ENCODE results near the gene C4BPA.

Gene C4BPA

DNA sequence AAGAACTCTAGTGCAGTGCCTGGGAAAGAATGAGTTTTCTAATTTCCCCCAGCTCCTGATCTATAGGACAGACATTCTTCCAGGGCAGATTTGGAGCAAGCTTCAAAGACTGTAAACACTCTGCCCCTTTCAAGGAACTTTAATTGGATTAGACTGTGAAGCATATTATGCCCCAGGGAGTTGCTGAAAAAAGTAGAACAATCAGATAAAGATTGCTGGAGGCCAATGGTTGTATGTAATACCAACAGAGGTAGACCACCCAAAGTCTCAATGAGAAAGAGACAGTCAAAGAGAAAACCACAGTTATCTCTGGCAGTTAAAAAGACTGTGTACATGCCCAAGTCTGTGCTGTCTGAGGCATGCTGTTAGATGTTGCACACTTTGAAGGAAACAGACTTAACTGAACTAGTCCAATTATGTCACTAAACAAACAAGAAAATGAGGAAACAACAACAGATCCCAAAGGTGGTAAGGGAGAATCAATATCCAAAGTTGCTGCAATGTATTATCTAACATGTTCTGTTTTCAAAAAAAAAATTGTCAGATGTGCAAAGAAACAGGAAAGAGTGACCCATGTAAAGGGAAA lies 24.4 kb downstream of the C4BPA start:
- DNase-seq = no peak

DNA sequence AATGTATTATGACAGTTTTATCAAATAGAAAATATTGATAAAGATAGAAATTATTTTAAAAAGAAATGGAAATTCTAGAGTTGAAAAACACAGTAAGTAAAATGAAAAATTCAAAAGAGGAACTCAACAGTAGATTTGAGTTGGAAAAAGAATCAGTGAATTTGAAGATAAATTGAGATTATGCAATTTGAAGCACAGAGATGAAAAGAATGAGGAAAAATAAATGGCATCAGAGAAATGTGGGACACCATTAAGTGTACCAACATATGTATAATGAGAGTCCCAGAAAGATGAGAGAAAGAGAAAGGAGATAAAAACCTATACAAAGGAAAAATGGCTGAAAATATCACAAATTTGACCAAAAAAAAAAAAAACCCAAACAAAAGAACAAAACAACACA lies 25.0 kb downstream of the C4BPA start:
- no peak for DNase-seq

DNA sequence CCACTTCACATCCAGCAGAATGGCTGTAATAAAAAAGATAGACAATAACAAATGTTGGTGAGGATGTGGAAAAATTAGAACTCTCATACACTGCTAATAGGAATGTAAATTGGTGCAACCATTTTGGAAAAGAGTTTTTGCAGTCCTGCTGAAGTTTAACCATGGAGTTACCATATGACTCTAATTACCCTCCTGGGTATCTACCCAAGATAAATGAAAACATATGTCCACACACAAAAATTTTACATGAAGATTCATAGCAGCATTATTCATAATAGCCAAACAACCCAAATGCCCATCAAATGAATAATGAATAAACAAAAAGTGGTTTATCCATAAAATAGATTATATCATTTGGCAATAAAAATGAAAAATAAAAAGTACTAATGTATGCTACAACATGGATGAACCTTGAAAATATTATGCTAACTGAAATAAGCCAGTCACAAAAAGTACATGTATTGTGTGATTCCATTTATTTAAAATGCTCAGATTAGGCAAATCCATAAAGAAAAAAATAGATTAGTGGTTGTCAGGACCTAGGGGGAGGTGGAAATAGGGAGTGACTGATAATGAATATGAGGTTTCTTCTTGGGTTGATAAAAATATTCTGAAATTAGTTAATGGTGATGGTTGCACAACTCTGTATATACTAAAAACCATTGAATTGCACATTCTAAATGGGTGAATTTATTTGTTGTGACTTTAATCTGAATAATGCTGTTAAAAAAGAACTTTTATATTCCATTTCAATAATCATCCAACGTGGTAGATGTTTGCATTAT lies 26.4 kb downstream of the C4BPA start:
- DNase-seq = no peak

DNA sequence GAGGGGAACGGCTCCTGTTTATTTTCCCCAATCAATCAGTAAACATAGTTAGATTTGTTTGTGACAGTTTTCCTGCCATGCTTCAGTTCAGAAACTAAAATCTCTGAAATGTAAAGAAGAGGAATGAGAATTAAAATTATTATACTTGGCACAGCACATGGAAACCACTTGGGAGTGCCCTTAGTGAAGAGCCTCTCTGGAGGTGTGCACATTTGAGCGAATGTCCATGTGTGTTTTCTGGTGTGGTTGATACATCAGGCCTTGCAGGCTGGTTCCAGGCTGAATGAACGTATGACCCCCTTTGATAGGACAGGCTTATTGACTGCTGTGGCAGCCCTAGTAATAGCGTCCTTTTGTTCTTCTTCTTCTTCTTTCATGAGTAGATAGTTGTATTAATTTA lies 27.1 kb downstream of the C4BPA start:
- DNase-seq = no peak

DNA sequence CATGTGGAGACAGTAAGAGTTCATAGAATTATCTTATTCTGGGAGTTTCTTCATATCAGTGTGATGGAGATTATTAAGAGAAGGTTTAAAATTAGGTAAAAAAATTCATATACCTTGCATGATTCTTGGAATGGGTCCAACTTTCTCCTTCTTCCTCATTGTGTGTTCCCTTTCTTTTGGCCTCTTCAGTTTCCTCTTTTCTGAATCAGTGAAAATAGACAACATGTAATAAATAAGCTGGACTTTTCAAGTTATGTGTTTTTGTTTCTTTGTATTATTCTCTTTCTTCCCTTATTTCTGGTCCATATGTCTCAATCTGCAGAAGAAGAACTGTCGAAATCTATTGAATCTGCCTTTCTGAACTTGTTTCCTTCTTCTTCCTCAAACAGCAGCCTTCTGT lies 30.5 kb downstream of the C4BPA start:
- no peak for DNase-seq

DNA sequence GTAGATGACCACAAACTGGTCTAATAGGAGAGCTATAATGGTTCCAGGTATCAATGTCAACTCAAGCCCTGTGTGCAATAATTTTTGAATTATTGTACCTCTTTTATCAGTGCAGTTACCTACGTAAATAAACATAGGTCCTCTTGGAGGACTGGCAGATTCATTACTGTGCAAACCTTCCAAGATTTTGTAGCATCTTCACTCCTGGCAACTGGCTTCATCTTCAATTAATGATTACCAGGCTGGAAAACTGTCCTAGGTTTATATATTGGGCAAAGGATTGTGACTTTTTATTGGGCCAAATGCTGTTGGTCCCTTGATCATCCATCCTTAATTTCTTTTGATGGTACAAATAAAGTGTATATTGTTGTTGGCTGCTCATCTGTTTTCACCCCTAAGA lies 35.6 kb downstream of the C4BPA start:
- DNase-seq = no peak

DNA sequence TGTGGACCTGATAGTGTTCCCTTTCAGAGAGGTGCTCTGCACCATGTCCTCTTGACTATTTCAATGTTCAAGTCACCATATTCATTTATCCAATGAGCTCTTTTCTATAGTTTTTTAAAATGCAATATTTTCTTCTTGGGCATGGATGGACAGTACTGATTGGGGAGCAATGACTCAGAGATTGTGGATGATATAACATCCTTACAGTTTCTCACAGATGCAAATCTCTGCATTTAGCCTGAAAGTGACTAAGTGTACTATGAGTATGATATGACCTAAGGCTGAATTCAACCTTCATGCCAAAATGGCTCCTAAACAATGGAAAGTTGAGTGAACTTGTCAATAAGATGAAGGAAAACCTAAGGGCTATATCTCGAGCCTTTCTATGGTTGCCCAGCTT lies 36.5 kb downstream of the C4BPA start:
- no peak for DNase-seq

DNA sequence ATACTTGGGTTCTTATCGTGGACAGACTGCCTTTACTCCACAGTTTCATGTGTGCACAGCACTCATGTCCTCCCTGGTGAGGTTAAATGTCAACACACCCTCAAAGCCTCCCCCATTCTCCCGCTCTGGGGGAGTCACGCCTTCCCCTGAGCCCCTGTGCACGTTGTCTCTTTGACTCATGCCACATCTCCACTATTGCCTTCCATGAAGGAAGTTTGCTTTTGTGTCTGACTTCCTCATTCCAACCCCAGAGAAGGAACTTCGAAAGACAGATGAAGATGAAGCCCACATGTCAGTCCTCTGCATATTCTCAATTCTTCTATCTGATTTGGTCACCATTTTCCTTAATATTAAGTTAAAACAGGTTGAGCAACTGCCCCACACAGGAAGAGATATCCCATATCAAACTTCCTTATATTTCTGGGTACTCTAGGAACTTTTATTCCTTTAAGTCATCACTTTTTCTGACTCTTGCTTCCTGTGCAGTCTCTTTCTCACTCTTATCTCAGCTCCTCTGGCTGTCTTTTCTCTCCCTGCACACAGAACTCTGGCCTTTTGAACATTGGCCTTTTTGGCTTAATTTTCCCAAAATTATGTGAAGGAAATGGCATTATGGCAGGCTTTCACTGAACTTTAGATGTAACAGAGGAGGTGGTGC lies 41.5 kb downstream of the C4BPA start:
- DNase-seq = no peak

DNA sequence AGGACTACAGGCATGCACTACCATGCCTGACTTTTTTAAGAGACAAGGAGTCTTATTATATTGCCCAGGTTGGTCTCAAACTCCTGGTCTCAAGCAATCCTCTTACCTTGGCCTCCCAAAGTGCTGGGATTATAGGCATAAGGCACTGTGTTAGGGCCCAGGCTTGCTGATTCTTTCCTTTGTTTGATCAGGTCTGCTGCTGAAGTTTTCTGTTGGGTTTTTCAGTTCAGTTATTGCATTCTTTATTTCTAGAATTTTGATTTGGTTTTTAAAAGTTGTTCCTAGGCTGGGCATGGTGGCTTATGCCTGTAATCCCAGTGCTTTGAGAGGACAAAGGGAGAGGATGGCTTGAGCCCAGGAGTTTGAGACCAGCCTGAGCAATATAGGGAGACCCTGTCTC lies 47.9 kb downstream of the C4BPA start:
- DNase-seq = no peak

DNA sequence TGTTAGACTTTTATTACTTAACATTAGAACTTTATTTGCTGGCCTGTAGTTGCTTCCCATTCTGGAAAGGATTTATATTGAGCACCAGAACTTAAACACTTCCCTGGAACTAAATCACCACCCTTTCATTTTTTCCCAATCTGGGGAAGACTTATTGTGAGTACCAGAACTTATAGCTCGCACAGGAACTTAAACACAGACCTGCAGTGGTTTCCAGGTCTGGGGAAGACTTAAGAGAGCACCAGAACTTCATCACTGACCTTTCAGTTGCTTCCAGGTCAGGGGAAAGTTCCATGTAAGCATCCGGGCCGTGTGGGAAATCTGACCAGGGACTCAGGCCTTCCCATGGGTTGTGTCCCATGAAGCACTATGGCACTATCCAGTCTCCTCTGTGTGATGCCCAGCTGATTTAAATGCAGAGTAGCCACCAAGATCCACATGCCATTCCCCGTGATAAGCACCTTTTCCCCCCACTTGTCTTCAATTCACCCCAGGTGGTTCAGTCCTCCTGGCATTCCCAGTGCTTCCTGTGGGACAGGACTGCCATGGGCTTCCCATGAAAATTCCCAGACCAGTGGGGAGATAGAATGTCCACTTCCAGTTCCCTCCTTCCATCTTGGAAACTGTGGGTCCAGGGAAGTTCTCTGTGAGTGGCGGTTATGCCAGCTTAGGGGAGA lies 48.9 kb downstream of the C4BPA start:
- no peak for DNase-seq

DNA sequence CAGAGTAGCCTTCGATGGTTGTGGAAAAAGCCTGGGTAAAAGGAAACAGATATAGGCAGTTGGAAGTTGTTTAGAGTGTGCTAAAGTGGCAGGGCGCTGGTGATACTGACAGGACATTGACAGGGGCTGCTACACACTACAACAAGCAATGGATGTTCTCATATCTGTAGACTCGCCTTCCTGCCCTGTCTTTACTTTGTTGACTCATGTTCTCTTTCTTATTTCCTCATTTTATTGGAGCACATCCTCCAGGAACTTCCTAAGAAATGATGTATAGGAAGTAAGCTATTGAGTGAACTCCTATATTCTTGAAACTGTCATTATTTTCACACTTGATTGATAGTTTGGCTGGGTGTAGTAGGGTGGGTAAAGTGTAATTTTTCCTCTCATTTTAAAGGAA lies 51.0 kb downstream of the C4BPA start:
- DNase-seq = no peak

DNA sequence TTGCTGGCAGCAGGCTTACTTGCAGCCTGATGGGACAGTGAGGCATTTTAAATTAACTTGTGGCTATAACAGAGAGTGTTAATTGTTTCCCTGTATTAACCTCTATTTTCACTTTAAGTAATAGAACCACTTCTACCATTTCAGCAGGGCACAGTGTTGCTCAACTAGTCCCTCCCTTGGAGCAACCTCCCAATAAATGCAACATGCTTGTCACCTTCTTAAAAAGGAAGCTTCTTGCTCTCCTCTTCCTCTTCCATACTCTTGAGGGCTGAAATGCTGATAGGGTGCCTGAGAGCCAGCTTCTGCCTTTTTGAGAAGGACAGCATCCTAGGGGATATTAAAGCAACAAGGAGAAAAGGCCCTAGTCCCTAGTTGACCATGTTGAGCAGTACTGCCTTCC lies 52.1 kb downstream of the C4BPA start:
- no peak for DNase-seq

DNA sequence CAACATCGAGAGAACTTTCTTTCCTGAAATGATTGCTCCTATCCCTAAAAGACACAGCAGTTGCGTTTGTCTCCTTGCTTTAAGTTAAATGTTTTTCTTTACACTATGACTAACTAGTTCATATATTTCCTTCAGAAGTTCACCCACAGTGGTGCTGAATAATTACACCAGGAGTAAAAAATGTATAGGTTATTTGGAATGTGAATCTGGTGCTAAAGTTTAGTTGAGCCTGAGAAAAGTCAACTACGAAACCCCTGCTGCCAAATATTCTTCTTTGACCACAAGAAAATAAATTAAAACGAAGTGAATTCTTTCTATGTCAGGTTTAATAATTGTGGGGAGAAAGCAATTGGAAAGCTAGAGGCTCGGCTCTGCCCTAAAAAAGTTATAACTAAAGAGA lies 52.8 kb downstream of the C4BPA start:
- DNase-seq = no peak

DNA sequence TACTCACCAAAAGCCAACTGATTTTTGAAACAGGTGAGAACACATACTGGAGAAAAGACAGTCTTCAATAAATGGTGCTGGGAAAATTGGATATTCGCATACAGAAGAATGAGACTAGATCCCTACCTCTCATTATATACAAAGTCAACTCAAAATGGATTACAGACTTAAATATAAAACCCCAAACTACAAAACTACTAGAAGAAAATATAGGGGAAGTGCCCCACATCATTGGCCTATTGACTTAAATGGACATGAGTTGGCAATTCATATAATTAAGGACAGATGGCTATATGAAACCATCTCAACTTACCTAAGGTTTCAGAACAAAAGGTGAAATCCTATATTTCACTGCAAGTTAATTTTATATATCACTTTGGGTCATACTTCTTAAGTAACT lies 60.1 kb downstream of the C4BPA start:
- DNase-seq = no peak

DNA sequence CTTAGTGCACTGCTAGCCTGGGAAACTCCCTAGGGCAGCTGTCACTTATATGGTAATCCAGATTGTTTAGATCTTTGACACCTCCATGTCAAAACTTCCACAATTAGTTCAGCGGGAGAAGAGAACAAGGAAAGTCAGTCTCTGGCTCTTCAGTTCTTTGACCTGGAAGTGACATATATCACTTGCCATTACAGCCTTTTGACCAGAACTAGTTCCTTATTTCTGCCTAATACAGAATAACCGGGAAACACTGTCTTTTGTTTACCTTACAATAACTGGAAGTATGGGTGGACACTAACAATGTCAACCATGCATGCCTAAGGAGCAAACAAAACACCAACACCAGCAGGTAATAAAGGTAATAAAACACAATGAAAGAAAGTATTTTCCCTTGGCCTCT lies 68.3 kb downstream of the C4BPA start:
- DNase-seq = no peak

DNA sequence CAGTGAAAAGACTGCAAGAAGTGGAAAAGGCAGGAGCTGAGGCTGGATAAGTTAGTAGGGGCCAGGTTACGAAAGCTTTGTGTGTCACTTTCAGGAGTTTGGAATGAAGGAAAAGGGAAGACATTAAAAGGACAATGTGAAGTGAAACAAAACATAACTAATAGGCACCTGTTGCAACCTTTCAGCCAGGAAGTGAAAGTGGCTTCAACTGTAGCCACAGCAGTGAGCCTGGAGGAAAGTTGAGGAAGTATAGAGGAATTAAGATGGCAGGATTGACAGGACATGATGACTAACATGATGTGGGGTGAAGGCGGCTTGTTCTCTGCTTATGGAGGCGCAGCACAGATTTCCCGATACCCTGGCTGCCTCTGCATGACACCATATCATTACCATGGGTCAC lies 68.9 kb downstream of the C4BPA start:
- no peak for DNase-seq

DNA sequence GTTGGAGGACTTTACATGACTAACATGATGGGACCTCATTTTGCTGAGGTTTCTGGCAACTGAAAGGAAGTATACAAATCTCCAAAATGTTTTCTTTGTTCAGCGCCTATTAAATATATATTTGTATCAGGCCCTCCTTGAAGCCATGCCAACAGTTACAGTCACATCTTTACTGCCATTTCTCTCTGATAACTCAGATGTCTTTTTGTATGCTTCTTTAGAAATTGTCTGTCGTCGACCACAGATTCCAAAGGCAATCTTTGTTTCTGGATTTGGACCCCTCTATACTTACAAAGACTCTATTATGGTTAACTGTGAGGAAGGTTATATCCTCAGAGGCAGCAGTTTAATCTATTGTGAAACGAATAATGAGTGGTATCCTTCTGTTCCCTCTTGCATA lies 69.4 kb downstream of the C4BPA start:
- DNase-seq = no peak

DNA sequence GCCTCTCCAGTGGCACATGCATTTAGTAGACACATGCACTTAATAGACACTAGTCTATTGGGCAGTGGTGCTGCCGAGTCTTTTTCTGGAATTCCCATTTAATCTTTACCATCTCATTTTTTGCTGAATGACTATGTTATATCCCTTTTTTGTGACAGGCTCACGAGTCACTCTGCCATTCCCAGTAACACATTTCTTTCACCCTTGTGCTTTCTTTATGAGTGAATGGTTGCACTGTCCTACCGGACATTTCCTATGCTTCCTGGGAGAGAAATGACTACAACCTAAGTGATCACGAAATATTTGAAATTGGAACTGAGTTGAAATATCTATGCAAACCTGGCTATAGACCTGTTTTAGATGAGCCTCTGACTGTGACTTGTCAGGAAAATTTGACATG lies 70.9 kb downstream of the C4BPA start:
- DNase-seq = no peak

DNA sequence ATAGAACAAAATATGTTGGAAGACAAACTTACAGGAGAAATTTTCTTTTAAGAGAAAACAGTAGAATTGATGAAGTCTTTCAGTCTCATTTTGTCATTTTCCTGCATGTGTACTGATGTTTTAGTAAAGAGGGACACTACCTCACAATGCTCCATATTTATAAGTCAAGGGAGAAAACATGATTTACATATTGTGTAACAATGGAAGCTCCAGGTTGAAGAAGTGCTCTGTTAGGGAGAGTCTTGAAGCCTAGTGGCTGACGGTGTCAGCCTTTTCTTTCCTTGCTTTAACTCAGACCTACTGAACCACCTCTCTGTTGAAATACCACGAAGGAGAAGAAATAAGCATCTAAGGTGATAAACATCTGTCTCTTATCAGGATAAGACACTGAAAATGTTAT lies 75.0 kb downstream of the C4BPA start:
- DNase-seq = no peak

DNA sequence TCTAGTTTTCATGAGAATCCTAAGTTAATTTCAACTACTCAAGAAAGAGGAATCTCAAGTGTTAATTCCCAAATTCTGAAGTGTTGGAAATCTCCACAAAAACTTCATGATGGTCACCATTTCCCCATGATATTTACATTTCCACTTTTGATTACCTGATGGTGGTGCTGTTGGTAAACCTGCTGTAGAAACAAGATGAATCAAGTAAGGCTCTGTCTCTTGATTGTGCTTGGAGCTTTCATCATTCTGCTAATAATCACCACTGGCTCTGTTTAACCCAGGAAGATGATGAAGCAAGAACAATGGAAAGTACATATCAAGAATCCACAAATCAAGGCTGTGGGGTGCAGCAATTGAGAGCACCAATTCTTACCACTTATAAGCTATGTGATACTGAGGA lies 77.8 kb downstream of the C4BPA start:
- no peak for DNase-seq

DNA sequence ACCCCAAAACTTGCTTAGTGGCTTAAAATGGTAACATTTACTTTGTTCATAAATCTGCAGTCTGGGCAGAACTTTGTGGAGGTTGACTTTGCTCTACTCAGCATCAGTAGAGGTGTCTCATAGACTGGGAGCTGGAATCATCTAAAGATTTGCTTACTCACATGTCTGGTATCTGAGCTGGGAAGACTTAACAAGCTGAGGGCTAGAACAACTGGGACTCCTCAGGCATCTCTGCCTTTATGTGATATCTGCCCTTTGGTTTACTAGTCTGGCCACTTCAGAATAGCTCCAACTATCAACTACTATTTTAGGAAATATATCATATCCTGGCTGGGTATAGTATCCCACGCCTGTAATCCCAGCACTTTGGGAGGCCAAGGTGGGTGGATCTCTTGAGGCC lies 82.5 kb downstream of the C4BPA start:
- DNase-seq = no peak

DNA sequence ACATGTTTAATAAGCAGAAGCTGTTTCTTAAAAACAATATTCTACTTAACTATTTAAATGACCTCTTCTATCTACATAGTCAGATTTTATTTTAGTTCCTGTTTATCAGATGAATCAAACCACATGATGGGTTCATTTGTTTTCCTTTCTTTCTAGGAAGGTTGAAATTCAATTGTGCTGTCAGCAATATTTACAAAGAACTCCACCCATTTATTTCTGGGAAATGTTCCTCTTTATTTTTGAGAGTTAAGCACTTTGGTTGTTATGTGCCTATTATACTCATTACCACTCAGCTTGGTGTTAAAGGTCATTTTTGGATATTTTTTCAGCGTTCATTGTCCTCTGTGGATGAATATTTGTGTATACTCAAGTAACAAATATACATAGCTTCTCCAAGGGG lies 84.9 kb downstream of the C4BPA start:
- no peak for DNase-seq

DNA sequence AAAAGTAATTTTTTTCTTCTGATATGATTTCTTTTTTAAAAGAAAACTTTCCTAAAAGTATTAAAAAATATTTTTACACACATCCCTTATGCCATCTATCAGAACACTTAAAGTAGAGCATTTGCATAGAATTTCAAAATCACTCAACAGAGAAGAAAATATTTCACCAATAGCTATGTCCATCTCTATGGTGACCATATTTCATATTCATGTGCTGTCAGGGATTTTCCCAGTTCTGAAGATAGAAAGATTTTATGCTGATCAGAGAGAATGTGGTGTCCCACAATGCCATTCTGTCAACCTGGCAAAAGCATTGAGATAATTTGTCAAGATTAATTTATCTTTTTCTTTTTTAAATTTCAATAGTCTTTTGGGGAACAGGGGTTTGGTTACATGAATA lies 87.0 kb downstream of the C4BPA start:
- no peak for DNase-seq

DNA sequence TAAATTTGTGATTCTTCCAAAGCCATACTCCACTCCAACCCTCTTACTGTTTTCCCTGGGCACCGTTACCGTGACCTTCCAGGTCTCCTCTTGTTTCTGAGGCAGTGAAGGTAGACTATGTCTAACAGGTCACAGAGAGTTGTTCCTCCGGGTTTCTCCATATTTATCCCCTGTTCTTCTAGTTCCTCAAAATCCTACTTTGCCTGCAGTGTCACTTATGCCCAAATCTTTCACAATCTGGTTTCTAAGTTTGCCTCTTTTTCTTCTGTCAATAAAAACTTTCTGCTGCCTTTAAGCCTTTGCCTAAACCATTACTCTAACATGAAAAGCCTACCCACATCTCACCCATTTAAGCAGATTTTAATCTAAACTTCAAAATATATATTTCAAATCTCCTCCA lies 87.7 kb downstream of the C4BPA start:
- no peak for DNase-seq
